GM19438 (cell line): ENCODE results near the gene PRR23E.

Source experiments
- ATAC-seq: cut with Tn5 transposase; IDR thresholded peaks from one replicate; pipeline ENCODE4 v1.9.1; 2021; ENCODE audit warnings: low read depth; ENCODE audit not compliant: unreplicated experiment

PRR23E gene

DNA sequence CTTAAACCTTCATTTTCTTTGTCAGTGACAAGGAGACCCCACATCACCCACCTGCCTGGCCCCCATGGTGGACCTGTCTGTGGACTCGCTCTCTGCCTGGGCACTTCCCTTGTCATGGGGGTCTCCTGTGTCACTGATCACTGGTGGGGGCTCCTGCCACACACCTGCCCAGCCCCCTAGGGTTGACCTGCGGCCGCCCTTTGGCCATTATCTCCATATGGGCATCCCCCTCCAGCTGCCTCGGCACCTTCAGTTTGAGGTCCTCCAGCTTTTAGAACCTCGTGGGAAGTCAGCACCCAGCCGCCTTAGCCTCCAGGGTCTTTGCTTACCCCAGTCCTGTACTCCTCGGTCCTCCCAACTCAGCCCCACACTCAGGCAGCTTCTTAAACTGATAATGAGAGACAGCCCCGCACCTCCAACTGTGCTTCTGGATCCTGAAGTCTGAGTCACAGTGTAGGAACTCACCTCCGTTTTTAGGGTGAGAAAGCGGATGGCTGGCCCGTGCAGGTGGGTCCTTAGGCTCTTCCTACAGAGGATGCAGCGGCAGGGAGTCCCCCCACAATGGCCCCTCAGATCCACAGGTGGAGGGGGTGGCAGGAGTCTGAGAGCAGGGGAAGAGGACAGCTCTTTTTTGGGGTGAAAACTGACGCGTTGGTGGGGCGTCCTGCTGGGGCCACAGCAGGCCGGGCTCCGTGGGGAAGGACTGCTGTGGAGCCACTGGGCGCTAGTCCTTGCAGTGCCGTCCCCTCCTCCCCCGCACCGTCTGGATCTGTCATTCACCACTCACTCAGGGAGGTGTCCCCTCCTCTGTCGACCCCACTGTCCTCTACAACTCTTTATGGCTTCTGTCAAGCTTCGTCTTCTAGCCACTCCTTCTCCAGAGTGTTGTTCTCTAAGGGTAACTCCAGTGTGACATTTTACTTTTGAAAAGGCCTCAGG, 8.7 kb upstream of the PRR23E start:
- ATAC-seq = no peak

GRCh38 chr3:127184870-127185216, 8.1 kb upstream of the PRR23E start:
- no peak for ATAC-seq

GRCh38 chr3:127185268-127185667, 7.7 kb upstream of the PRR23E start:
- ATAC-seq = no peak

GRCh38 chr3:127185962-127186674, 6.8 kb upstream of the PRR23E start:
- ATAC-seq = no peak

DNA sequence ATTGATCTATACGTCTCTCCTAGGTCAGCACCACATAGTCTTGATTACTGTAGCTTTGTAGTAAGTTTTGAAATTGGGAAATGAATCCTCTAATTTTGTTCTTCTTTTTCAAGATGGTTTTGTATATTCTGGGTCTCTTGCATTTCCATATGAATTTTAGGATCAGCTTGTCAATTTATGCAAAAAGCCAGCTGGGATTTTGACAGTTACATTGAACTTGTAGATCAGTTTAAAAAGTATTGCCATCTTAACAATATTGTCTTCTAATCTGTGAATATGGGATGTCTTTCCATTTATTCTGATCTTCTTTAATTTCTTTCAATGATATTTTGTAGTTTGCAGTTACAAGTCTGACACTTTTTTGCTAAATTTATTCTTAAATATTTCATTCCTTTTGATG, 5.6 kb upstream of the PRR23E start:
- ATAC-seq = no peak

- ATAC-seq = no peak
These were observed 410 bp downstream of the PRR23E start for GRCh38 chr3:127193341-127193740.

DNA sequence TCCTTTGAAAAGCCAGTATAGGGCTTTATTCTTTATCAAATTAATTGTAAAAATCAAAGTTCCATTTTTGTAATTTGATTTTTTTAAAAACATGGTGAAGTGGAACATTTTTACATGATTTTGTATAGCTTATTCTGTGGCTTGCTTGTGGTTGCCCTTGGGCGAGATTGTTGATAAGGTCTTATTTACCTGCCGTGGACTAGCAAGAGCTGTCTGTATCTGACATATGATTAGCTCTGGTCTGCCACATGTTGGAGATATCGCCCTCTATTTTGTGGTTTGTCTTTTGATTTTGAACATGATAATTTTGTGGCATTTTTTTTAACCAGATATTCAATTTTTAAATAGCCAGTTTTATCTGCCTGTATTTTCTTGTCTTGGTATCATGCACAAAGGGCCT, 844 bp downstream of the PRR23E start:
- no peak for ATAC-seq

- ATAC-seq = no peak
These were observed 1.8 kb downstream of the PRR23E start for GRCh38 chr3:127194601-127195187.

- no peak for ATAC-seq
These were observed 2.5 kb downstream of the PRR23E start for GRCh38 chr3:127195417-127195816.

DNA sequence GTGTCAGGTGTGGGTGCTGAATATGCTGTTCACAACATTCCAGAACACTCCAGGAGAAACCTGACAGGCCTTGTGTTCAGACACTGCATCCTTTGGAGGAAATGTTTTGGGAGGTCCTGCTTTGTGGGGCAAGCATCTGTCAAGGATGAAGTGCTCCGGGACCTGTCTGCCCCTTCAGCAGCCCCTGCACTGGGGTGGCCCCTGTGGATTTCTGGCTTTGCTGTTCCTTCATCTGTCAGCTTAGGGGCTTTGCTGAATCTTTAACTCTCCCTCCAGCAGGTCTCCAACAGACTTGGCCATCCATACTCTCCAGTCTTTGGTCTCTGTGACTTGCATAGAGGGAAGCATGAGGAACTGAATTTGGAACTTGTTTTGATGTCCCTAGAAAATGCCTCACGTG, 3.1 kb downstream of the PRR23E start:
- no peak for ATAC-seq

- no peak for ATAC-seq
These were observed 3.8 kb downstream of the PRR23E start for GRCh38 chr3:127196466-127197299.

DNA sequence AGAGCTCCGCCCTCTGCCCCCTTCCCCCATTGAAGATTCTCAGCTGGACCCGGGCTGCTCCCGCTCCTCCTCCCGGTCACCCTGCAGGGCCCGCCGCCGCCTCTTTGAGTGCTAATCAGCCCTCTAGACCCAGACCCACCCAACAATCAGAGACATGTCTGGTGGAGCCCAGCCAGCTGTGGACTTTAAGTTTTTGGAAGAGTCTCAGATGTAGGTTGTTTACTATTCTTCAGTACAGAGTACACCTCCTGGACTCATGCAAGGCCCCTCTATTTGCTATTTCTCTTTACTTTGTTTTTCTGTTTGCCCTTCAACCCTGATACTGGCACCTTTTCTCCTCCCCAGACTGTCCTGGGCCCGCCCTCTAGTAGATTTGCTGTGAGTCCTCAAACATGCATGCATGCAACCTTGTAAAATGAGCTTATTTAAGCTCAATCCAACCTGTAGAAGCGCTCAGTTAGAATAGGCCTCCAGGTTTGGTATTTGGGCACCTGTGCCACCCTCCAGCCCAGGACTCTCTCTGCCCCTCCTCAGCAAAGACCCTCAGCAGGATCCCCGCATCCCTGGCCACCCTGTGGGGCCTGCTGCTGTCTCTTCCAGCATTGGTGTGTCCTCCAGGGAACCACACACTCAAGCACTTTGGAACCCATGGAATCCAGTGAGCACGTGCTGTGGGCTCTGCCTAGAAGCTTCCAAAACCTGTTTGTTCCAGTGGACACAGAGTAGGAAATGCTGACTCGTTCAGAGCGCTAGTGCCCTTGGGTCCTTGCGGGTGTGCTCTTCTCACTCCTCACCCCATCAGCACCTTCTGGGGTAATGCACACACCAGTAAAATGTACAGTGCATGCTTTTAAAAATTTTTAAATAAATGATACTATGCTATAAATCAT, 4.6 kb downstream of the PRR23E start:
- ATAC-seq = no peak

DNA sequence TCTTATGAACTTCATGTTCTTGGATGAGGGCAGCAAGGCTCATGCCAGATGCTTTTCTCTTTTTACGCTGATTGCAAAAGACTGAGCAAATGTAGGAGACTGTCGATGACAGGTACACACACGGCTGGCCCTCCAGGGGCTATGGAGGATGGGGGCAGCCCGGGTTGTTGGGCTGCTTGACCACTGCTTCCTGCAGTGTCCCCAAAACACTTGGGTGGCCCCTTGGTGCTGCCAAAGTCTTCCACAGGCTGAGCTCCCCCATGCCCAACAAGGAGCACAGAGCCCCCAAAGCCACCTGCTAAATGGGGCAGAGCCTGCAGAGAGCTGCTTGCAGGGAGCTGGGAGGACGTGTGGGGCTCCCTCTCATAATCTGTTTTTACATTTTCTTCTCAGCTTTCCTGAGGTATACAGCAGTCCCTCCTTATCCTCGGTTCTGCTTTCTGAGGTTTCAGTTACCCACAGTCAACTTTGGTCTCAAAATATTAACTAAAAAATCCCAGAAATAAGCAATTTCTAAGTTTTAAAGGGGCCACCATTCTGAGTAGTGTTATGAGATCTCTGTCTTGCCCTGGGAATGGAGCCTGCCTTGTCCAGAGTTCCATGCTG, 7.3 kb downstream of the PRR23E start:
- no peak for ATAC-seq

DNA sequence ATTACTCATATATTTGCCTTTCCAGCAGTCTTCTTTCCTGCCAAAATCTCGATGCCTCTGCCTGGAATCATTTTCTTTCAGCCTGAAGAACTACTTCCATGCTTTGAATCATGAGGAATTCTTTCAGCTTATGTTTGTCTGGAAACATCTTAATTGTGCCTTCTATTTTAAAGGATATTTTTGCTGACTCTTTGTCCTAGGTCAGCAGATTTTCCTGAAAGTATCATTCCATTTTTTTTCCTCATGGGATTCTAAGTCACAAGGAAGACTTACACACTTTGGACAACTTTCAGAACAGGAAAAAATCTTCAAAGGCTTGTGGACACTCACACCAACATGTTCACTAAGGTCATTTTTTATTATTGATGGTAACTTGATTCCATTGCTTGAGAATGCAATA, 10.1 kb downstream of the PRR23E start:
- ATAC-seq = no peak

DNA sequence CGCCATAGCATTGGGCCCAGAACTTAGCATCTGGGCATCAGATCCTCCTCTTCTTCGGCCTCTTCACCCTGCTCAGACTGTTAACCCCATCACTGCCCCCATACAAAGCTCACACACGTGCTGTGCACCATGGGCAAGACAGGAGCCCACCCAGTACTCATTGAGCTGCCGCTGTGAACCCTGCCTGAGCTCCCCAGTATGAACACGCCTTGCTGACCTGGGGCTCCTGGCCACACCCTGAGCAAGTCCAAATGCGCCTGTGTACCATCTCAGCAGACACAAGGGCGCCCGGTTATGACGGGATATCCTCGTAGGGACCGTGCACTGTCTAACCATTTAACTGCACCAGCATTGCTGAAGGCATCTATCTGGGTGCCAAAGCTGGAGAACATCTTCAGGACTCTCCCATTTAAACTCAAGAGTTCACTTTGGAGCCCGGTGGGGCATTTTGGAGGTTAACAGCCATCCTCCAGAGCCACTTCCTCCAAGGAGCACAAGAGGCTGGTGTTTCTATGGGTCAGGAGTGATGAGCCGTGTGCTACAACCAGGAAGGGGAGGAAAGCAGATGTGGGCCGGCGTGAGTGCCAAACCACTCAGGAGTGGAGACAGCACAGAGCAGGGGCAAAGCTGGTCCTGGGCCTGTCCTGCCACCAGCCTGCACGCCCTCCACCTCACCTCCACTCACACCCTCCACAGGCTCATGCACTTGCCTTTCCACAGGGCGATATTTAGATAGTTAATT, 12.1 kb downstream of the PRR23E start:
- no peak for ATAC-seq

GRCh38 chr3:127206154-127206553, 13.2 kb downstream of the PRR23E start:
- no peak for ATAC-seq

- ATAC-seq = no peak
These were observed 13.9 kb downstream of the PRR23E start for GRCh38 chr3:127206611-127207516.
